ENCODE measurements around the gene PTPRM. TPM values are rescaled to one million over a fixed set of nuclear protein-coding genes. Genes with fewer than 3 reads are reported as not detected.

PTPRM gene
- total and polyA plus RNA-seq, 9 donors: 45.6 to 82.0 (median 56.9) TPM

GRCh38 chr18:8406186-8406867 lies 839.2 kb downstream of the PTPRM start:
- 29 to 51% (median 46%) methylated on average over 10 of the region's 10 CpGs for WGBS, 3 donors
- Histone ChIP-seq H3K4me1 (ENCODE audit: insufficient read depth) (no peaks in the 10 kb centered on the region), H3K27me3 (no peaks in the 10 kb centered on the region), H3K9me3 (no peaks in the 10 kb centered on the region), H3K4me3 (no peak overlapping the region), H3K27ac (no peak overlapping the region), H3K36me3 (no peaks in the 10 kb centered on the region)
- TF ChIP-seq CTCF (IDR thresholded peaks at IDR 0.05) (no peak), EP300 (IDR thresholded peaks at IDR 0.05) (no peak), POLR2A (IDR thresholded peaks at IDR 0.05) (no peak)
- DNase-seq: no peak
- intact Hi-C loops (cut with DNase I): loop anchor here in 1 of 4 donors (10.0 kb wide), 1 partner anchor 1132 kb away; no protein-coding TSS in a partner anchor

GRCh38 chr18:8406868-8407250 lies 839.7 kb downstream of the PTPRM start:
- Histone ChIP-seq H3K36me3 (no peaks in the 10 kb centered on the region), H3K9me3 (no peaks in the 10 kb centered on the region), H3K4me3 (no peak overlapping the region), H3K27me3 (no peaks in the 10 kb centered on the region), H3K27ac (no peak overlapping the region), H3K4me1 (ENCODE audit: insufficient read depth) (no peaks in the 10 kb centered on the region)
- TF ChIP-seq POLR2A (IDR thresholded peaks at IDR 0.05): no peak
- TF ChIP-seq EP300 (IDR thresholded peaks at IDR 0.05): no peak
- no peak for TF ChIP-seq CTCF (IDR thresholded peaks at IDR 0.05)
- no peak for DNase-seq
- WGBS, 3 donors: 86 to 88% (median 88%) methylated on average over 15 of the region's 15 CpGs
- intact Hi-C loops (cut with DNase I): loop anchor here in 1 of 4 donors (10.0 kb wide), 1 partner anchor 1132 kb away; no protein-coding TSS in a partner anchor

GRCh38 chr18:8409151-8409550 lies 842.0 kb downstream of the PTPRM start:
- no peak for DNase-seq
- Histone ChIP-seq H3K36me3 (no peaks in the 10 kb centered on the region), H3K4me3 (no peak overlapping the region), H3K27ac (no peak overlapping the region), H3K4me1 (ENCODE audit: insufficient read depth) (no peaks in the 10 kb centered on the region), H3K27me3 (no peaks in the 10 kb centered on the region), H3K9me3 (no peaks in the 10 kb centered on the region)
- TF ChIP-seq CTCF (IDR thresholded peaks at IDR 0.05): no peak
- TF ChIP-seq EP300 (IDR thresholded peaks at IDR 0.05): no peak
- no peak for TF ChIP-seq POLR2A (IDR thresholded peaks at IDR 0.05)
- 94 to 100% (median 97%) methylated on average over 3 of the region's 3 CpGs for WGBS, 3 donors
- intact Hi-C loops (cut with DNase I): loop anchor here in 1 of 4 donors (10.0 kb wide), 1 partner anchor 1134 kb away; no protein-coding TSS in a partner anchor

GRCh38 chr18:8411492-8411891 lies 844.4 kb downstream of the PTPRM start:
- H3K27ac ChIP-seq: no peak overlapping the region
- intact Hi-C loops (cut with DNase I): no loop called here
- no peaks in the 10 kb centered on the region for H3K9me3 ChIP-seq
- H3K27me3 ChIP-seq: no peaks in the 10 kb centered on the region
- DNase-seq: no peak
- no peak for TF ChIP-seq CTCF (IDR thresholded peaks at IDR 0.05)
- no peak for TF ChIP-seq POLR2A (IDR thresholded peaks at IDR 0.05)
- TF ChIP-seq EP300 (IDR thresholded peaks at IDR 0.05): no peak
- no peak overlapping the region for H3K4me3 ChIP-seq
- H3K4me1 ChIP-seq (ENCODE audit: insufficient read depth): no peaks in the 10 kb centered on the region
- H3K36me3 ChIP-seq: no peaks in the 10 kb centered on the region

All from ovary (tissue), 9 donors.